Fibroblast of skin of right biceps (primary cell): ENCODE data around the gene EP400.
"Not testable (repeated sequence)": the region's sequence is repeated elsewhere in the genome, so short reads cannot be mapped to it uniquely, and the experiment has no call there.

Source experiments
- DNase-seq: peaks from one replicate; pipeline ENCODE4 v3.0.0-alpha.2; 2013

Gene EP400

DNA sequence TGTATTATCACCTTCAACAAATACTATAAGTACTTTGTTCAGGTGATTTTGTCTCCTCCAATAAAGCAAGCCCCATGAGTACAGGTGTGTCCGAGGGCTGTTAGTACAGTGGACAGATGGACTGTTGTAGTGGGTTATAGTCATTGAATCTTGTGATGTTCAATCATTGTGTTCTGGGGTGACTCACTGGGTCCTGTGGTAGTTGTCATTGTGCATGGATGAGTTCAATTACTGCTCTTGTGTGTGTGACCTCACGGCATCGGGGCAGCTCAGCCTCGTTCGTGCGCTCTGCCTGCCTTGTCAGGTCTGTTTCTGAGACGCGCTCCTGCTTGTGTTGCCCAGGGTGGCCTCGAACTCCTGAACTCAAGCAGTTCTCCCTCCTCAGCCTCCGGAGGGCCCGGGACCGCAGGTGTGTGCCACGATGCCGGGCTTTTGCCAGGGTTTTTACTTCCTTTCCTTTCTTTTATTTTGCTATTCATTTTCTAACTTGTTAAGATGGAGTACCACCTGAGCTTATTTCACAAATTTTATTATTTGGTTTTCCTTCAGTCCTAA, 122.2 kb downstream of the EP400 start:
- DNase-seq: no peak

DNA sequence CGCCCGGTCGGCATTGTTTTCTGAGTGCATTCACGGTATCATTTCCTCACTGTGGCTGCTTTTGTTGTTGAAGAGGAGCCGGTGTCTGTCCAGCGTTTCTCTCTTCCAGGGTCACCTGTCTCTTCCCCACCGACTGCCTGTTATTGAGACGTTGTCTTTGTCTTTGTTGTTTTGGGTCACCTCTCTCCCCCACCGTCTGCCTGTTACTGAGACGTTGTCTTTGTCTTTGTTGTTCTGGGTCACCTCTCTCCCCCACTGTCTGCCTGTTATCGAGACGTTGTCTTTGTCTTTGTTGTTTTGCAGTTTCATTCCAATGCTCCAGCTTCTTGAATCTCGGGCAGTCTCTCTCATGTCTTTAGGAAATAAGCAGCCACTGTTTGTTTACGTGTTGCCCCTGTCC, 124.5 kb downstream of the EP400 start:
- no peak for DNase-seq

DNA sequence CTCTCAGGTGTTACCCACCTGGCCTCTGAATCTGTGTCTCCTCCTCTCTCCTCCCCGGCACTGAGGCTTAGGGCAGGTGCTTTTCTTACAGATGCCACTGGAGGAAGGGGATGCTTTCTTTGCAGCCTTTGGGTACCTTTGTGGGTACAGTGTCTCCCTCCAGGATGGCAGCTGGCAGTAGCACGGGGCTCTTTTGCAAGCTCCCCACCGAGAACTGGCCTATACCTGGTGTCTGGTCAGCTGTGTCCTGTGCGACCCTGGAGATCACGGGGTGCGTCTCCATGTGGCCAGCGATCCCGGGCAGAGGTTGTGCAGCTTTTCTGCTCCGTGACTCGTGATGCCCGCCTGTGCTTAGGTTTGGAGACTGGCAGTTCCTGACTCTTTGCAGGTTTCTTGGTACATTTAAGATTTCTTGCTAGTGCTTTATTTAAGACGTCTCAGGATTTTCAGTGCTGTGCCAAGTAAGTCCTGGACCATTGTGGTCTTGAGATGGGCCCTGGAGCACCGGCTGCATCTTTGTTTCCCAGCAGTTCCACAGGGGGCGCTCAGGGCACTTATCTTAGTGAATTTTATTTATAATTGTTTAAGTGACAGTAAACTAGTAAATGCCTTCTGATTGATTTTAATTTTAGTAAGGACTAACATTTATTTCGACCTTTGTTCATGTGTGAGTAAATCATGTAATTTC, 125.4 kb downstream of the EP400 start:
- no peak for DNase-seq

DNA sequence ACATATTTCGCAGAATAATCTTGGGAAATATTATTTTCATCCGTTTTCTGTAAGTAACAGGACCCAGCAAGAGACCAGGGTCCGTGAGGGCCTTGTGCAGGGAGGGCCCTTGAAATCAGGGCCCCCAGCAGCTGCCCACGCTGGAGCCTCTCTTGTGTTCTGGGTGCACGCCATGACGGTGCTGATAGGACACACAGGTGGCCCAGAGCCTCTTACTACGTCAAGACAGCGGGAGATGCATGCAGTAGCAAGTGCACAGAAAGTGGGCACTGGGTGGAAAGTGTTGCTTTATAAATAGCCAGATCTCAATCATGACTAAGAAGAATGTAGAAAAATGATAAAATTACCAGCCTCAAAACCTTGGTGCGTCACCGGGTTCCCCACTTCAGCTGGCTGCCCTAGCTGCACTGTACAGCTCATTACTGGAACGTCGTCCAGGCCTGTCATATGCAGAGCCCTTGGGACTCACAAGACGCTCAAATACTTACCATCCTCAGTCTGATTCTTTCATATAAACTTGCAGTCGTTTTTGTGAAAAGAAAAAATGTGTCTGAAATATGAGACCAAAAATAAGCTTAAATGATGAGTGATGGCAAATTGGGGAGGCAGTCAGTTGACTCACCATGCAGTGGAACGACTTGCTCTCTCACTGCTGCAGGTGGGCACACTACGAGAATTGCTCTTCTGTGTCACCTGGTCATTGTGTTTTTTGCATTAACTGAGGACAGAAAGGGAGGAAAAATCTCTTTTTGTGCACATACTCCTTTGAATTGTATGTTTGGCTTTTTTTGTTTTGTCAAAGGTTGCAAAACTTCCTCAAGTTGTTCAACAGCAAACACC, 126.2 kb downstream of the EP400 start:
- no peak for DNase-seq

DNA sequence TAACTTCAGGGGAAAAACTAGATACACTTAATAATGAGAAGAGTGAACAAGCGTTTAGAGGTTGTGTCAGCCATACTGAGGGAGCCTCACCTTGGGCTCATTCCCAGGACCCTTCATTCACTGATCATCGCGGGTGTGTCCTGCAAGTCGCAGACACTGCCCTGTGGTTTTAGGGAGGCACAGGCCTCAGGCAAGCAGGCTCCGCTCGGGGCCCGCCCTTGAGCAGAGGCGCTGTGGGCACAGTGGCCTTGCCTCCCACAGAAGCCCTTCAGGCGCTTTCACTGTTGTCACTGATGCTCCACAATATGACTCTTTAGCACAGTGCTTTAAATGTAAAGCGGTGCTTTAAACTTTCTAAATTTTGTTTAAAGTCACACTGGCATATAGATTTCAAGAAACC, 127.0 kb downstream of the EP400 start:
- DNase-seq: no peak

DNA sequence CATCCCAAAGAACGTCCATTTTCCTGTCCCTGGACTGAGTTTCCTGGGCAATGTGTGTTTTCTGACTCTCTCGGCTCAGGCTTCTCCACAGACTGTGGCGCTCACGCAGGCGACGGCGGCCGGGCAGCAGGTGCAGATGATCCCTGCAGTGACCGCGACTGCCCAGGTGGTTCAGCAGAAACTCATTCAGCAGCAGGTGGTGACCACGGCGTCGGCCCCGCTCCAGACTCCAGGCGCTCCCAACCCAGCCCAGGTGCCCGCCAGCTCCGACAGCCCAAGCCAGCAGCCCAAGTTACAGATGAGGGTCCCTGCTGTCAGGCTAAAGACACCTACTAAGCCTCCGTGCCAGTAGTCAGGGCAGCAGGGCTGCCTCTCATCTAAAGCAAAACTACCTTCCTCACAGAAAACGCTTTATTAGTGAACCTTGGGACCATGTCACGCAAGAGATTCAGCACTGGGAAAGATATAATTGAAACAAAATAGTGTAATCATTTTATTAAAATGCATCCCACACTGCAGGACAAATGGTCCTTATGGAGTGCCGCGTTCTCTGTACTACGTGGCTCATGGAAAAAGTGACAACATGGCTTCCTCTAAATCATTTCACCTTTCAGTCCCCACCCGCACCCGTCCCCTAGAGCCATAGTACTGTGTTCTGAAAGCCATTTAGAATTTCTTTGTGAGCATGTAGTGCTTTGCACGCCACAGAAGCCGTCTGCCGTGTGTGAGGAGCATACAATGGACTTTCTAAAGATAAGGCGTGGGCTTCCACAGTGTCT, 127.8 kb downstream of the EP400 start:
- DNase-seq: no peak

DNA sequence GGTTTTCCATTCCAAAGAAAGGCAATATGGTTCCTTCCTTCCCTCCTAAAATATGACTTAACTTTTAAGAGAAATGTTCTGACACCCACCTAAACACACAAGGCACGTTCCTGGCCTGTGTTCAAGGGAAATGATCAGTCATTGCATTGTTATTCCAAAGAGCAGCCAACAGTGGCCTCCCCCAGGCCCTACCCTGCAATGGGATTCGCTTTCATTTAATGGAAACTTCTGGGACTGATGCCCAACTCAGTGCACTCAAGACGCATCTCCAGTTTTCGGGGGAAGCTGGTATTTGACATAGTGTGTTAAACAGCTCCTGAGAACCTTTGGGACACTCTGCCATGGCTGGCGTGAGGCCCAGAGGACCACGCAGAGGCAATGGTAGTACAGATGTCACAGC, 128.4 kb downstream of the EP400 start:
- peak; percentile 91 for DNase-seq

DNA sequence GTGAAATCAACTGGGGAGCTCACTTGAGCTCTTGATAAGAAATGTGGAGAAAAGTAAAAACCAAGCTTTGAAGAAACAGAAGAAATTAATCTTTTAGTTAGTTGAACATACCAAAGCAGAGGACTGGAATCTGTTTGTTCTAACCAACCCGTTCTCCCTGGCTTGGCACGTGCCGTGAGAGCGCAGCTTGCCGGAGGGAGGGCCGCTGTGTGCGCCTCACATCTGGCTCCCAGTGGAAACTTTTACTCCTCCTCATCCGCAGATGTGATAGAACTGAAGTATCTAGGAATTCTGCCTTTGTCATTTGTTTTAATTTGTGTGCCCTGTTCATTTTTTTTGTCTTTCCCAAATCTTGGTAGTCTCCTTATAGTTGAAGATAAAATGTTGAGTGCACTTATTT, 129.5 kb downstream of the EP400 start:
- DNase-seq: no peak

DNA sequence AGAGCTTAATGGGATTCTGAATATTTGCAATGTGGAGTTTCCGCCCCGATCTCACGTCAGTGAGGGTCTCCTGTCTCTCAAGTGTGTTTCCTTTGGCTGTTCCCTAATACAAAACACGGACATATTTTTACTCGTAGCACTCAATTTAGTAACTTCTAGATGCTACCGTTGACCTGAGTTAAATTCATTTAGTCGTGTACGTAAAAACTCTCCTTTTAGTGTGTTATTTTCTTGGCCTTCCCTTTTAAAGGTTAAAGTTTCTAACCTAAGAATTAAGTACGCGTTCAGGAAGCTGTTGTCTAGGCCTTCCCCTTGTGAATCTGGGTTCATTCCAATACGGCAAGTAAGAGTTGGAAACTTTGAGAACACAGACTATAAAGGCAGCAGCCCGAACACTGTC, 130.0 kb downstream of the EP400 start:
- DNase-seq: no peak

DNA sequence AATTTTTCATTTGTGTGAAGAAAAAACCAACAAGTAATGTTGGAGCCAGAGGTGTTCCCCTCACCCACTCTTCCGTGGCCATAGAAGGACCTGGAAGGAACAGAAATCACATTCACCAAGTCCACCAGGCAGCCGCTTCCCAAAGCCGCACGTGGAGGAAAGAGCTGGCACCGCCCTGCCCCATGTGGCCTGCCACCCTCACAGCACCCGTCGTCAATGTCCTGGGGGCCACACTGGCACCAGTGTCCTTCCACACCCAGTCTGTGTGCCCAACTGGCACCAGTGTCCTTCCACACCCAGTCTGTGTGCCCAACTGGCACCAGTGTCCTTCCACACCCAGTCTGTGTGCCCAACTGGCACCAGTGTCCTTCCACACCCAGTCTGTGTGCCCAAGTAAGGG, 130.8 kb downstream of the EP400 start:
- DNase-seq: not testable (repeated sequence)

DNA sequence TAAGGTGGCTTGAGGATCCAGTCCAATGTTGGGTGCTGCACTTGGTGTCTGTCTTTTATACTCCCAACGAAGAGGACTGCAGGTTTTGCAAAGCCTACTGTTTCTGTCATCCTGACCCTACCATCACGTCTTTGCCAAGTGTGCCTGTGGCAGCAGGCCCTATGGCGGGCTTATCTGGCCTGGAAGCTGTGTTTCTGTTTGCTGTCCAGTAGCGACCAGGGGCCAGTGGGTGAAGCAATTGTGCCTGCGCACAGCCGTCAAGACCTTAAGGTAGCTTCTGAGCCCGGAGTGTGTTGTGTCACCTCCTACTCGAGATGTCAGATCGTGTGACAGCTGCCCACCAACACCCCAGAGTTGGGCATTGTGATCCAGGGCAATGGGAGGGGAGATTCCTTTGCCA, 131.7 kb downstream of the EP400 start:
- no peak for DNase-seq

DNA sequence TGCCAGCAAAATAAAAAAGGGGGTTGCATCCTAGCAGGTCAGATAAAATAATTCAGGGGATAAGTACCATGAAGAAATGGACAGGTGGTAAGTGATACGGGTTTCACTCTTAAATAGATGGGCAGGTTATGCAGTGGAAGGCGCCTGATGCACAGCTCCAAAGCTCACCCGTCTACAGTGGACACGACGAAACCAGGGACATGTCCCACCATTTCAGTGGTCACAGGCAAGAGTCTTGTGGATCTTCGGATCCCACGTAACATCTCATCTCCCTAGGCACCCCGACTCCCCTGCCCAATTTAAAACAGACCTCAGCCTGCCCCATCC, 133.8 kb downstream of the EP400 start:
- DNase-seq: no peak

DNA sequence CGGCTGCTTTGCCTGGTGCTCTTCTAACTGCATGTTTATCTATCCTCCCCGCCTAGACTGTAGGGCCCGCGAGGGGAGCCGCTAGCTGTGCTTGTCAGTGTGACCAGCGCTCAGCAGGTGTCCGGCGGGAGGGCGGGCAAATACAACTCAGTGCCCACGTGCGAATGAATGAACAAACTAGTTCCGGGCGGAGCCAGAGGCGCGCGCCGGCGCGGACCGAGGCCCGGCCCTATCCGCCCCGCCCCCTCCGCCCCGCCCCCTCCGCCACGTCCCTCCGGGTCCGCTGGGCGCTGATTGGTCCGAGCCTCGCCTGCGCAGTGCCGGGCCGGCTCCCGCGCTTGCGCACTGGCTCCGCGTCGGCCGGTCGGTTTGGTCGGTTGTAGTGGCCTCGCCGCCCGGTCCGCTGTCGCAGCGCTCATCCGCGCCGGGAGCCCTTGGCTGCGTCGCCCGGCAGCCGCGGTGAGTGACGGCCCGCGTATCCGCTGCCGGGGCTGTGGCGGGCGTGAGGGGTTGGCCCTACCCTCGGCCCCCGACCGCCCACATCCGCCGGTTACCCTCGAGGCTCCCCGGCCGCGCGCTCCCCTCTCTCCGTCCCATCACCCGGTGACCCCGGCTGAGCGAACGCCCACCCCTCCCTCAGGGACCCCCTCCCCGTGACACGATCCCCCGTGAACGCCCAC, 134.3 kb downstream of the EP400 start:
- DNase-seq: peak; percentile 87

DNA sequence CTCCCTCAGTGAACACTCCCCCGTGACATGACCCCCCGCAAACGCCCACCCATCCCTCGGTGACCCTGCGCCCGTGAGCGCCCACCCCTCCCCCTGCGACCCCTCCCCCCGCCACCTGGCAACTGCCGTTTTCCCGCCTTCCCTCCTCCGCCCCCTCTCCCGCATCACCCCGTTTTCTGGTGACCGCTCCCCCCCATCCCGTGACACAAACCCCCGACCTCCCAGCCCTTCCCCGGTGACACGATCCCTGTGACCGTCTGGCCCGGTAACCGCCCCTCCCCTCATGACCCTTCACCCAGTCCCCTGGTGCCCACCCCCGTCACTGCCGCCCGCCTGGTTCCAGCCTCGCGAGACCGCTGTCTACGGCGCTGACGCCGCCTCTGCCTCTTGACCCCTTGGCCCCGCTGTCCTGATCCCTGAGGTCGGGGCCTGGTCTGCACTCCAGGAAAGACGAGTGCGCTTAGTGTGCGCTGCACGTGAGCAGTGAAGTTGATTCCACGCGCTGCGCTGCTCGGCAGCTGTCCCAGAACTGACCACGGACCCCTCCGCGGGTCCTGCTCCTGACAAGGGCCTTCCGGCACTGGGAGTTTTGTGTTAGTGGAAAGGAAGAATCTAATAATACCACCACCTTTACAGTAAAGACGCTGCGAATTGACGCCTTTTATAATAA, 135.0 kb downstream of the EP400 start:
- DNase-seq: peak; percentile 44

DNA sequence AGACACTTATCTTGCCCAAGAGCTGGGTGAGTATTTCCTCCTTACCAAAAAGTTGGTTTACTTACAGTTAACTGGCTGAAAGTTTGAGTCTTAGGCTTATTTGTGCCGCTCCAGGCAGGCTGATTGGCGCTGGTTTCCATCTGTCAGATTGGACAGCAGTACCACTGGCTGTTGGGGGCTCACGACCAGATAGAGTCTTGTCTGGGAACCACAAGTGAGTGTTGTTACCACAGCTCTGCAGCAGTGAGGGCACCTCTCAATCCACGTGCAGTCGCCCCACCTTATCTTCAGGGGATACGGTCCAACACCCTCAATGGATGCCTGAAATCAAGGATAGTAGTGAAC, 135.5 kb downstream of the EP400 start:
- DNase-seq: peak; percentile 27

DNA sequence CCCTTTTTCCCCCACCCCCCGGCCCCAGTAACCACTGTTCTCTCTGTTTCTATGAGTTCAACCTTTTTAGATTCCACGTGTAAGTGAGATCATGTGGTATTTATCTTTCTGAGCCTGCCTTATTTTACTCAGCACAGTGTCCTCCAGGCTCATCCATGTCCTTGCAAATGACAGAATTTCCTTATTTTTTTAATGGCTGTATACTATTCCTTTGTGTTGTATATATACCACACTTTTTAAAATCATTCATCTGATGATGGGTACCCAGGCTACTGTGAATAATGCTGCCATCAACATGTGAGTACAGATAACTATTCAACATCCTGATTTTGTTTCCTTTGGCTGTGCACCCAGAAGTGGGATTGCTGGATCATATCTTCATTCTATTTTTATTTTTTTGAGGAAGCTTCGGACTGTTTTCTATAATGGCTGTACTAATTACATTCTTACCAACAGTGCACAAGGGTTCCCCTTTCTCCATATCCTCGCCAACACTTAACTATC, 139.7 kb downstream of the EP400 start:
- DNase-seq: no peak

DNA sequence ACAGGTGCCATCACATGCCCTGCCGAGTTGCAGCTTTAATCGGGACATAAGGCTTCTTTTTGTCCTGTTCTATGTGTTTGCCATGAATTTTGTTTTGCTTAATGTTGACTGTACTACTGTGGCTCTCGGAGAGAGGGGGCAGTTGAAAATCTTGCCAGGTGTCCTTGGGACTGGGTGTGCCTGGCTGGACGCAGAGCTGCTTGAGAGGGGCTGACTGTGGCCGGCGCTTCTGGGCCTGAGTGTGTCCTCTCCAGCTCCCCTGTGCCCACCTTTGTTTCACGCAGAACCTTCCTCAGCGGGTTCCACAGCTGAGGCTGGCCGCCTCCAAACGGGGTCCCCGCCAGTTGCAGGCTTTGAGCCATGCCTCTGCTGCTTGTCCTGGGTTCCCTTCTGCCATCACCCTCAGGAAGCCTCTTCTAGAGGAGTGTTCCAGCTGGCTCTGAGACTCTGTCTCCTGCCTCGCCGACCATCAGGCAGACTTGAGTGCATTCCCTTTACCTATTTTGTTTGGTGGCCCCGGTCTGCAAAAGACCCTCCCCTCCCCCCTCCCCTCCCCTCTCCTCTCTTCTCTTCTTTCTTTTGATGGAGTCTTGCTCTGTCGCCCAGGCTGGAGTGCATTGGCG, 144.6 kb downstream of the EP400 start:
- DNase-seq: no peak

DNA sequence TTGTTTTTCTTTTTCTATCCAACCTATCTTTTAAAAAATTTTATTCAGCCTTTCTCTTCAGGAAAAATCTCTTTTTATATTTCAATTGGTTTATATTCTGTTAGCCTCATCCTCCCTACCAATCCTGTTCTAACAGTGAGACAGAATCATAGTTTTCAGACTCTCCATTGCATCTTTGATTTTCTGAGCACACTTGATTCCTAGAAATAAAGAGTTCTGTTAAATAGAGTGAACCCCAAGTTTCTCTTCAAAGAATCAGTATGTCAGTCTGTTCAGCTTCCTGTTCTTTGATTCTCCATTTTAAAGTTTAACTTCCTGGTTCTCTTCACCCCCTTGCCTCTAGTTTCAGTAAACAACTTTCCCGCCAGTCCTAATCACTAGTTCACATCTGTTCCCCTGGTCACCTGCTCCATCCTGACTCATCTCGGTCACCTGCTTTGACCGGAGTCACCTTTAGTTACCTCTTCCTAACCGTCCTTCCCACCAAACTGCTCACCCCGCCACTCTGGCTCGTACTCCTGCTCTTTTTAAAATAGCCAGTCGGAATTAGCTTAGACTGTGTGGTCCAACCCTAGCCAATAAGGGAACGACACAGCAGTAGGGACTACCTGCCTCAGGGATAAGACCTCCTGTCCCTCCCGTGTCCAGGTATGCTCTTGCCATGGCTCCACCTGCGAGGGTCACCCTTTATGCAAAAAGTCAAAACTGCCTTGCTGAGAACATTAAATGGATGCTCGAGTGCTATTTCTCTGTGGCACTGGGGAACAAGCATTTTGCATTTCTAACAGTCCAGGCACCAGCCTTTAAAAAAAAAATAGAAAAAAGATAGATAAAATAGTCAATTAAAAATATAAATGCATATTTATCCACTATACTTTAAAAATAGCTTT, 146.0 kb downstream of the EP400 start:
- no peak for DNase-seq

DNA sequence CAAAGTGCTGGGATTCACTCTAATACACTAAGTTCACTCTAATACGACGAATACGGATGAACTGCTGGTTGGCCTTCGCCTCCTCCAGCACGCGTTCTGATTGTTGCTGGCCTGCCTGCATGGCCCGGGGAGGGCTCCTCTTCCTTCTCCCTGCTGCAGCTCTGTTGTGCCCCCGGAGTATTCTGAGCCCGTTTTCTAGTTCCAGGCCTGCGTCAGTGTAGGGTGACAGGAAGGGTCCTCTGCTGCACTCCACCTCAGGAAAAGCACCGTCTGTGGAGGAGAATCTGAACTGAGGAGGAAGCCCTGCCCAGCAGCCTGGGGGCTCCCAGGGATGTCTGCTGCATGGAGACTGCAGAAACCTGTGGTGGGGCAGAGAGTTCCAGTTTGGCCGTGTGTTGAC, 150.0 kb downstream of the EP400 start:
- DNase-seq: no peak

DNA sequence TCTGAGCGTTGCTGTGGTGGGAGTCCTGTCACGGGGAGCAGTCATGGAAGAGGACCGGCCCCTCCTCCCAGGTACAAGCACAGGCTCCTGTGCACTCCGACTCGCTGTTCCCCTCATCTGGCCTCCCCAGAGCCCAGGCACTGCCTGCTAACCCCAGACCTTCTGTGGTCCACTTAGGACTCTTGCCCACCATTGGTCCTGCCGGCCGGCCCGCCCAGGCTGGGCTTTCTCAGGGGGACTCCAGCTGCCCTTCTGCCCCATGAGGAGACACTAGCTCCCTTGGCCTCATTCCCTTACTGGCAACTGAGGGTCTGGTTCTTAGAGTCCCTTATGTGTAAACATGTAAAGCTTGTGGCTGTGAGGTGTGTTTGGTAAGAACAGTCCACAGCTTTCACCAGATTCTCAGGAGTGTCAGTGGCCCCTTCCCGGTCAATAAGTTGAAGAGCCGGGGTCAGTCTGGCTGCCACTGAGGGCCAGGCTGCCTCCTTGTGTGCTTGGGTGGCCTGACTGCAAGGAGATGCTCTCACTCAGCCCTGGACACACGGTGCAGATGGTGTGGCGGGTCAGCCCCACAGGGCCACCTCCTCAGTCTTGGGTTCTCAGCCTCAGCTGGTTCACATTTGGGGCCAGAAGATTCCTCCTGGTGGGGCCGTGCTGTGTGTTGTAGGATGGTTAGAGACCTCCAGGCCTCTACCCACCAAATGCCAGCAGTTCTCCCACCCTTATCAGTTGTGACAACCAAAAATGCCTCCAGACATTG, 150.7 kb downstream of the EP400 start:
- no peak for DNase-seq
